GM19238 (cell line): ENCODE data around the gene SORBS2.

Experiments
- DNase-seq: peaks from one replicate; pipeline ENCODE4 v3.0.0; 2011; ENCODE audit warnings: low spot score; ENCODE audit not compliant: insufficient read length

SORBS2 gene

DNA sequence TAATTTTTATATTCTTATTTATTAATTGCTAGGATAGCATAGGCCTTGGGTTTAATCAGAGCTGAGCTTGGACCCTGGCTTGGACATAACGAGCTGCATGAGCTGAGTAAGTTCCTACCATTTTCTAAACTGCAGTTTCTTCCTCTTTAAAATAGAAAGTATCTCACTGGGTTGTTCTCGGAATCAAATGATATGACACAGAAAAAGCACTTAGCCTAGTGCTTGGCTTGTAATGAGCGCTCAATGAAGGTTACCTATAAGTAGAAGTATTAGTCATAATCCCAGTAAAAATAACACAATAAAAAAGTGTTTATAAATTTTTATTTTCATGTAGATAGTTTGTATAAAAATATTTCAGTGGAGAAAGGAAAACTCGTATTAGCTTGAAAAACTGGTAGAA is 163.4 kb downstream of the SORBS2 start:
- DNase-seq = no peak

GRCh38 chr4:185645403-185645802 is 166.6 kb downstream of the SORBS2 start:
- no peak for DNase-seq

DNA sequence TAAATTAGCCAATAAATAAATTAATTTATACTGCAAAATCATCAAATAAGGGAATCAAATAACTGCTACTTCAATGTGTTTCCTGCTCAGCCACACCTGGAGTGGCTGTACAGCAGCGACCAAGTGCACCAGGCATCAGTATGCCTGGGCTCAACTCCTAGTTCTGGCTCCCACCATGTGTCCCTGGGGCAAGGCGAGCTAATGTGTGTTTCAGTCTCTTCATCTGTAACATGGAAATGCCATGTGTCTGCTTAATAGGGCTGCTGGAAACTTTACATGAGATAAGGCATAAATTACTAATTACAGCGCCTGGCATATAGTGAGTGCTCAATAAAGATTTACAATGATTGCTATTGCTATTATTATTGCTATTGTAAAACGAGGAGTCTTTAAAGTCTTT is 167.6 kb downstream of the SORBS2 start:
- no peak for DNase-seq

GRCh38 chr4:185642907-185643306 is 169.1 kb downstream of the SORBS2 start:
- no peak for DNase-seq

DNA sequence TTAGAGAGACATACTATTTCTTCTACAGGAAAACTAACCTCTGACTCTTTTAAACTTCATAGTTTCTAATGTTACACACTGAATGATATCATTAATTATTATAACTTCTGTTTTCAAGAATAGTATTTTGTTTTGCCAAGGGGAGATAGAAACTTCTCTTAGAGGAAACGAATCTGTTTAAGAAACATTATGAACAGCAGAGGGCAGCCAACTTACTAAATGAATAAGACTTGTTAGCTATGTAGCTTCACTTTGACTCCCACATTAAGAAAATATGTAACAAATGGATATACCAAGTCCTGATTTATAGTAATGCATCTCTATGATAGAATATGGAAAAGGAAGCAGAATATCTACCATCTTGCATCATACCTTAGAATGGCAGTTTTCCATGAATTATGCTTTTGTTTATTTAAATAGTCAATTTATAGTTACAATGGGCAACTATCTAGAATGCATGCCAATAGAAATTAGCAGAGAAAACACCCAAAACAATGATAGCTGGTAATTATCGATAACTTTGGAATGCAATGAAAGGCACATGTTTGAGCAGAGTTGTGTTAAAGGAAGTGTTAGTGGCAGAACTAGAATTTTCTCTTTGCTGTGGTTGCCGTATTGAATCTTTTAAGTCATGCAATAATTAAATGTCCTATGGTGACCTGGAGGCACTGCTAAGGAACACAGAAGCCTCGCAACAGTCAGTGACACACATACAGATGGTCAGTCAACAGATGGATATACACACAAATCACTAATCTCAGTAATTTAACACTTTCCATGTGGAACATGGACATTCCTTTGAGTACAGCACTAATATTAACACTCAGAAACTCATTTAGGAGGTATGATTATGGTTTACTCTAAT is 171.0 kb downstream of the SORBS2 start:
- DNase-seq = no peak

DNA sequence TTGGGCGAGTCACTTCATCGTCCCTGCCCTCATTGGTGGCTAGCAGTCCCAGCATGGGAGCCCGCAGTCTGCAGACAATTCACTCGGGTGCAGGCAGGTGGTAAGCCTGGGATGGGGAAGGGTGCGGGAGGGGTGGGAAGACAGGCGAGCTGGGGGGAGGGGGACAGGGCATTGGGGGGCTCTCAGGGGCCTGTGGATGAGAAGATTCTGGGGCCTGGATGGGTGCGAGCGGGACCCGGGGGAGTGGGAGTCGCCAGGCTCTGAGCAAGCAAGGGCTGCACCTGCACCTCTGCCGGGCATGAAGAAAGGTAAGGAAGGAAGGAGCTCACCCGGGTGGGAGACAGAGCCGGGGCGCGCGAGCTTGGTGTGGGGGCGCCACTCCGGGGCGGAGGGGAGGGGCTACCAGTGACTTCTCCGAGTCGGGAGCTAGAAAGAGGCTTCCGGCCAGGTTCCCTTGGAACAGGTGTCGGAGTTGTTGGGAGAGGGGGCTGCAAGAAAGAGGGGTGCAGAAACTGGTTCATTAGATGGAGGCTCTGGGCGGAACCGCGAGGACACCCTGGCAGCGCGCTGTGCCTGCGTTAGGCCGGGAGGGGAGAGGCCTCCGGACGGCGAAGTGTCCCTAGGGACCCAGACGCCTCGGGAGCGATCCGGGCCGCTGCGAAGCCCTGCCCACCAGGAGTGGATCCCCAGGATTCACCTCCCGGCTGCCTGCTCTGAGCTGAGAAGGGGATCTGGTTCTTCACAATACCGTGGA is 173.3 kb downstream of the SORBS2 start:
- DNase-seq = no peak

GRCh38 chr4:185638093-185638492 is 173.9 kb downstream of the SORBS2 start:
- DNase-seq = no peak

DNA sequence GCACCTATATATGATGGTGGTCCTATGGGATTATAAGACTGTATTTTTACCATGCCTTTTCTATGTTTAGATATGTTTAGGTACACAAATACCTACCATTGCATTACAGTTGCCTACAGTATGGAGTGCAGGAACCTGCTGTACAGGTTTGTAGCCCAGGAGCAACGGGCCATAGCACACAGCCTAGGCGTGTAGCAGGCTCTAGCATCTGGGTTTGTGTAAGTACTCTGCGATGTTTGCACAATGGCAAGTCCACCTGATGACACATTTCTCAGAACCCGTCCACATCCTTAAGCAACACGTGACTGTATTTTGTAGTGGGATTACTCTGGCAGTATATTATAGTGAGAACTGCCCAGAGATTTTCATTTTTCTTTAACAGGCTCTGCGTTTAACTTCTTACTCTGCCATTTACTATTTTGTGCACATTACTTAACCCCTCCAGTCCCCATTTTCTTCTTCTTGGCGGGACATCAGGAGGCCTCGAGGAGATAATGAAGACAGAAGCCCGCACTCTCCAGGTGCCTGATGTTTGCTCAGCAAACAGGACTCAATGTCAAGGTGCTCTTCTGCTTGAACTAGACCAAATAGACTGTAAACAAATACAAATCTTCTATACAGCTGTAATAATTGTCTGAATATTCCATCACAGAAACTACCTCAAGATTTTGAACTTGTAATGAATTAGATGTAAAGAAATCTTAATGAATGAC is 174.7 kb downstream of the SORBS2 start:
- DNase-seq = no peak

- no peak for DNase-seq
Measured at GRCh38 chr4:185634066-185634652, 177.8 kb downstream of the SORBS2 start.

DNA sequence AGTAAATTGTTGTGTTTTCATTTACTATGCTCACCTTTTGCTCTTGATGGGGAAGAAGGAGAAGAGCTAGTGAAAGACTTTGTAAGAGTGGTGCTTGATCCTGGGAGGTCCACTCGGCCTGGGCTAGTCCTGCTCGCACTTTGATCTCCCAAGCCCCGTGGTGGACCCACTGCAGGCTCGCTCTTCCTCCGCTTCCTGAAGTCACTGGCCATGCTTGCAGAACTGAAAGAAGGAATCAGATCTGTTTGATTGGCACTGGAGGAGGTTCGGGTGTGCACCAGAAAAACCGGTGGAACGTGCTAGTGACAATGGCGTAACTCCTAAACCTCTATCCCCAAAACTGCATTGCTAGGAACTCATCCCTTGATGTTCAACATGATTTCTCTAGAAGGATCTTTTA is 185.2 kb downstream of the SORBS2 start:
- no peak for DNase-seq

DNA sequence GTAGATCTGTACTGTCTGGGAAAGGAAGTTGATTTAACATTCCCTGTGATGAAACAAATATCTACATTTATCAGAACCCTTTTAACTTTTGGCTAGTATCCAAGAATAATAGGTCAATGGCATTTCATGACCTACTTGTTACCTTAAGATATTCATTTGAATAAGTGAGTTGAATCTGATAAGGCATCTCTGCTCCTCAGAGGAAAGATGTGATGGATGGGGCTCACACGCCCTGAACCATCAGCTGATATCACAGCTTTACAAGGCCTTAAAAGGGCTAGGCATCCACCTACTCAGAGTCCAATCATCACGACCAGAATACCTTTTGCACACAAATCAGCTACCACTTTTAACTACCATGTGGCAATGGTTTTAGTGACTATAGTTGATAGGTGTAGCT is 186.5 kb downstream of the SORBS2 start:
- DNase-seq = no peak

DNA sequence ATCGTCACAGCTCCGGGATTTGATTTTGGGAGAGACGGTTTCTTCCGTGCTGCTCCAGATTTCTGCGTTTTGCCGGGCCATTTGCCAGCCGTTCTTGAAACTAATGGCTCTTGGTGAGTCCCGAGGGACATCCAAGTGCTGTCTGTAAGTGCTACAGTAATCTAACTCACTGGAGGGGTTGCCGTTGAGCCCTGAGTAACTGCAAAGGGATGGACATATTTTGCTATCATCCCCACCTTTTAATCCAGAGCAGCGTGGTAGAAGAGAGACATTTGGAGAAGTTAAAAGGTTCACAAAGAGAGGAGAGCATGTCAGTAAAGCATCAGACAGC is 187.8 kb downstream of the SORBS2 start:
- DNase-seq = no peak

DNA sequence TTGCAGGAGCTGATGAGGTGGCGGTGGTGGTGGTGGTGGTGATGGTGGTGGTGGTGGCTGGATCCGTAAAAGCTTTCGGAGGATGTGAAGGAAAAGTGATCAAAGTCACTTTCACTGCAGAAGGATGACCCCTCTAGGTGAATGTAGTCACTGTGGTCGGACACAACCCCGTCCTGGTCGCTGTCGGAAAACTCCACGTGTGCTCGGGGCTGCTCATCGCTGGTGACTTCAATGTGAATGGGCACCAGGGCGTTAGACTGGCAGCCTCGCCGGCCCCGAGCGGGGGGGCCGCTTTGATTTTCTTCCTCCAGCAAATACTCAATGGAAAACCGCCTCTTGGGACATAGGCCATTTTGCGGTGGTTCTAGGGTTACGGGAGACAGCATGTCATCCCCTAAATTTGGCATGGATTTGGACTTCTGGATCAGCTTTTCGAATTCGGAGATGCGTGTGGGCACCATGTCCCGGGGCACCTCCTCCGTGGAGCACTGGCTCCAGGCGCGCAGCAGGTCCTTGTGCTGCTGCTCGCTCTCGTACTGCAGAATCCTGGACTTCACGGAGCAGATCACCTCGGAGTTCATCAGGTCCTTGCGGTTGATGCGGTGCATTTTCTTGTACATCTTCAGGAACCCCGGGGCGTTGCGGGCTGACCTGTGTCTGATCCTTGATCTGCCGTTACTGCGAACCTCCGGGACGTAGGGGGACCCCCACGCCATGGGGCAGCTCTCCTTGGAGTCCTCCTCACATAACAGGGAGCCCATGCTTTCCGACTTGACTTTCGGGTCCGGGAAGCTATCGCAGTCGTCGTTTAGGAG is 188.3 kb downstream of the SORBS2 start:
- DNase-seq = no peak

- no peak for DNase-seq
Measured at GRCh38 chr4:185608185-185608584, 203.8 kb downstream of the SORBS2 start.

DNA sequence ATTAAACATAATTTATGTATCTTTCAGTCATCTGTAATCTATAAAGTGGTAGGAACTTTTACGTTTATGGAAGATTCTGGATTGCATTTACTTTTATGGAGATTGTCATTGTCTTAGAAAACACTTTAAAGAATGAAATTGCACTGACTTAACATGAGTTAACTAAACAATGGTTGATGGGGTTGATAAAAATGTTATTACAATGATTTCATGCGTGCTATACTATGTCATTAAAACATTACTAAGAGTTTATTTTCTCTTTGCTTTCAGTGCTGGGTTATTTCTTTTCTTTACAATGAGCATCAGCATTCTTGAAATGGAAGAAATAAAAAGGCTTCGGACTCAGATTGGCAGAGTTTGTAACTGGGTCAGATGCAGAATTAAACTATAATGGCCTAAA is 209.6 kb downstream of the SORBS2 start:
- DNase-seq = no peak

DNA sequence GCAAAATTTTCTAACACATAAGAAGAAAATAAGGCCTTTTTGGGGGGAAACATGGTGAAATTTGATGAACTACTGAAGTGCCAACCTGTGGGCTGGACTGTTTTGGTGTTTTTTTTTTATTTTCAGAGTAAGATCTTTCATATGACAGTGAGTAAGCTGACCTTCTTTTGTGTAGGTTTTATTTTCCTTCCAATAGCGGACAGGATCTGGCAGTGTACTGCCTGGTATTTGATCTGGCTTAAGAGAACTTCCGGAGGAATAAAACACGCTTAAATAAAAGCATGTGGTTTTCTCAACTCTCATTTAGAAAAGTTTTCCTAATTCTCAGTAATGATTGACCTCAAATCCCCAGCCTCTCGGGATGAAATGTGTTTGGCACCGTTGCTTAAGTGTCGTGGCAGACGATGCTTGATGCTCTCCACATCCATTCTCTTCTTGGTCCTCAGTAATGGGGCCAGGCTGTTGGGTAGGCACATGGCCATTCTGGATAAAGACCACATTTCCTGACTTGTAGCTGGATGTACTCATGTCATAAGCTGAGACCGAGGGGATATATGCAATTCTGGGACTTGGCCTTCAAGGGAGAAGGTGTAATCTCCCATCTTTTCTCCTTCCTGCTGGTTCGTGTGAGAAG is 211.1 kb downstream of the SORBS2 start:
- no peak for DNase-seq

DNA sequence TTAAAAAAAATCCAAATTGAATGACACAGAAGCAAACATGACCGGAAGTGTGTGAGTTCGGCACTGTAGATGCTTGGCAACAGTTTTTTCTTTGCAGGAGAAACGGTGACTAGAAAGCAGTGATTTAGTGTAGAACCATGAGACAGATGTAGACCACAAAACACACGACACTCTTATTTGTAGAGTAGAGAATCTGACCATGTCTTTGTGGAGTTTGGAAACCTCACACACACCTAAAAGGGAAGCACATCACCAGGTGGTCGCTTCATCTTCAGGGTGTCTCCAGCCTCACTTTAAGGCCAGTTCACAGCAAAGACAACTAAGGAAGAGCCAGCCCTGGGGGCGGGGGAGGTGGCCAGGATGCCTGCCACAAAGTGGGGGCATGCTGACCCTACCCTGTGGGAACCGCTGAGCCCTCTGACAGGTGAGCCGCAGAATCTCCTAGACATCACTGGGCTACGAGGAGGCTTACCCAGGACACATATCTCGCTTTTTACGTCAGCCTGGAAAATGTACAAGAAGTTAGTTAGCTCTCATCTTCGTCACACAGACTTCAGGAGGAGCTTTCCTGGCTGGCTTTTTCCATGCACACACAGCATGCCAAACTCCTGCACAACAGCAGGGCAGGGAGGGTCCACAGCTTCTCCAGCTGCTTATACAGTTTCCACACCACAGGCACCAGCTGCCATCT is 212.3 kb downstream of the SORBS2 start:
- no peak for DNase-seq

DNA sequence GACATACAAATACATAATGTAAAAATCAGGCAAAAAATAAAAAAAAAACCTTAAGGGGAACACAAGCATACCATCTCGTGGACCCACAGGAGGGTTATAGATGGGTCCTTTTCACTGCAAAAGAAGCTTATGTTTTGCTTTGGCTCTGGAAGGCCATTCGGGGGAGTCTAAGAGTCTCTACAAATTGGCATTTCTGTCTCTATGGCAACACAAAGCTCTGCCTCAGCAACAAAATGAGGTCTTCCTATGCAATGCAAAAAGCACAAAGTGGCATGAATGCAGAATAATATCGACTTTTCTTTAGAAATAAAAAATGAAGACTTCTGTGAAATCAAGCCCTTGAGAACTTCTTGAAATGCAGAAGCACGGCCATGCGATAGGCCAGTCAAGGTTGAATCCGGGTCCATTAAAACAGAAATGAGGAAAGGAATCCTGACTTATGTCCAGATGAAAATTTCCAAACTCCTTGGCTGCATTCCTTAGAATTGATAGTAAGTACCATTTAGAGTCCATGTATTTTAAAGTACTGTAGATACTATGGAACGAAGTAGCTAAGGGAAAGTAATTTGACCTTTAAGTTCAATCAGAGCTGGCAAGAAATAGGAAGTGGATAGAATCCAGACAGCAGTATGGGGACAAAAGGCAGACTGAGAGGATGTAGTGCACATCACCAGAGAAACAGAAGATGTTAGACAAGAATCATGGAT is 213.0 kb downstream of the SORBS2 start:
- no peak for DNase-seq

DNA sequence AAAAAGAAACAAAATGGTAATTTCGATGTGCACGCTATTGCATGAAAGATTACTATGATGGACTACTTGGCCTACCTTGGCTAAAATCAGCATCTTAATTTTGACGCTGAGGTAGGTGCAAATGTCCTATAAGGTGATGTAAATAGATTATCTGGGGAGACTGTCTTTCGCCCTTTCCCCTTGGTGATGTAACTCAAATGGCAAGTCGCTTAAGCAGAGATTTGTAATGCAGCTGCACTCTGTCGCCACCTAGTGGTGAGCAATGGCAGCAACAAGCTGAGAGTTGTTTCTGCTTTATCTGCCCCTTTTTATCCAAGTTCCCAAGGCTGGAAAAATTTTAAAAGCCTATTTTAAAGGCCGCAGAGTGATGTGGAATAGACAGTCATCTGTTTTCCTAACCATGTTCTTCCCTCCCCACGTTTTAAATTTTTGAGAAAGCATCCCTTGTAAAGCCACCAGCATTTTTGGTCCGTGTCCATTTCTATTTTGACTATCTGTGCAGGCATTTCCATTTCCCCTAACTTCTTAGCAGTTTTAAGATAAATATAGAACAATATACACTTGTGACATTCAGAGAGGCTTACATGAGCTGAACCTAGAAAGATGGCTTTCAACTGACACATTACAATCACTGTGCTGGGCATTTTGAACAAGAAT is 214.3 kb downstream of the SORBS2 start:
- peak; percentile 44 for DNase-seq
